Measurements from ENCODE around the gene SPAG5. TPM values are rescaled to one million over a fixed set of nuclear protein-coding genes. Genes with fewer than 3 reads are reported as not detected.

The SPAG5 gene
- total RNA-seq, 1 donor from 2014 or later: 15.8 TPM

GRCh38 chr17:28547096-28547622 is 51.7 kb downstream of the SPAG5 start:
- ATAC-seq (ENCODE audit: low read depth): no peak
- intact Hi-C loops (cut with micrococcal nuclease): loop anchor here (5.0 kb wide), 1 partner anchor 180 kb away; the partner anchor contains the start of genes NEK8 and TLCD1

GRCh38 chr17:28545787-28546415 is 52.9 kb downstream of the SPAG5 start:
- H3K9me3 Mint-ChIP-seq: no peaks in the 10 kb centered on the region
- DNase-seq (no peak), ATAC-seq (ENCODE audit: low read depth) (no peak)
- H3K36me3 Mint-ChIP-seq (ENCODE audit: low read depth): peaks cover 41% of the 10 kb centered on the region
- TF ChIP-seq CTCF (IDR thresholded peaks at IDR 0.05): no peak
- ChIA-PET POLR2A (interaction anchor here (0.8 to 6.2 kb wide), 6 partner anchors 9 to 99 kb away, joined by 3 to 80 read pairs (median 4); partner anchors contain the start of genes BLTP2, PIGS and SPAG5), CTCF (interaction anchor here (3.9 kb wide), 1 partner anchor 66 kb away, joined by 32 read pairs; the partner anchor contains the start of gene RSKR)
- no peaks in the 10 kb centered on the region for H3K27me3 Mint-ChIP-seq
- H3K4me3 Mint-ChIP-seq: no peak overlapping the region
- peaks cover 74% of the 10 kb centered on the region for H3K4me1 Mint-ChIP-seq
- H3K27ac Mint-ChIP-seq: peak overlapping the region; percentile 0
- intact Hi-C loops (cut with micrococcal nuclease): loop anchor here (5.0 kb wide), 1 partner anchor 181 kb away; the partner anchor contains the start of genes NEK8 and TLCD1

More at GRCh38 chr17:28547096-28547622, 51.7 kb downstream of the SPAG5 start:
- no peak for DNase-seq
- ChIA-PET CTCF (interaction anchor here (0.6 to 3.9 kb wide), 8 partner anchors 10 to 65 kb away, joined by 3 to 32 read pairs (median 4); partner anchors contain the start of genes PIGS and RSKR), POLR2A (interaction anchor here (0.6 to 7.1 kb wide), 11 partner anchors 10 to 180 kb away, joined by 3 to 160 read pairs (median 5); partner anchors contain the start of genes ALDOC, BLTP2, PIGS and SDF2)
- no peak for TF ChIP-seq CTCF (IDR thresholded peaks at IDR 0.05)
- peaks cover 85% of the 10 kb centered on the region for H3K4me1 Mint-ChIP-seq
- H3K27me3 Mint-ChIP-seq: no peaks in the 10 kb centered on the region
- H3K36me3 Mint-ChIP-seq (ENCODE audit: low read depth): peaks cover 49% of the 10 kb centered on the region
- H3K9me3 Mint-ChIP-seq: no peaks in the 10 kb centered on the region
- peak overlapping the region; percentile 93 for H3K27ac Mint-ChIP-seq
- H3K4me3 Mint-ChIP-seq: peak overlapping the region; percentile 97

DNA sequence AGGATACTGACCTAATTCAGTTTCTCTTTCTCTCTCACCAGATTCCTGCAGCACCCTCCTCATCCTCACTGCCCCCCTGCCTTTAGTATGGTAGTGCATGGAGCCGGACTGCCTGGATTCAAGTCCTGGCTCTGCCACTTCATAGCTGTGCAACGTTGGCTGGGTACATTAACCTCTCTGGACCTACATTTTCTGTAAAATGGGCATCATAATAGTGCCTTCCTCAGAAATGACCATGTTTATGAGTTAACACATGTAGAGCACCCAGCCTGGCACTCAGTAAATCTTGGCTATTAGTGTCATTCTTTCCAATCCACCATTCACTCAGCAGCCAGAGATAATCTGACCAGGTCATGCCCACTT is 53.7 kb downstream of the SPAG5 start:
- peaks cover 41% of the 10 kb centered on the region for H3K36me3 Mint-ChIP-seq (ENCODE audit: low read depth)
- H3K27ac Mint-ChIP-seq: no peak overlapping the region
- TF ChIP-seq CTCF (IDR thresholded peaks at IDR 0.05): no peak
- no peak overlapping the region for H3K4me3 Mint-ChIP-seq
- ChIA-PET CTCF (no interaction called here), POLR2A (interaction anchor here (1.2 kb wide), 1 partner anchor 27 kb away, joined by 3 read pairs; the partner anchor contains the start of gene PIGS)
- H3K27me3 Mint-ChIP-seq: no peaks in the 10 kb centered on the region
- H3K4me1 Mint-ChIP-seq: peaks cover 66% of the 10 kb centered on the region
- no peak for ATAC-seq (ENCODE audit: low read depth)
- H3K9me3 Mint-ChIP-seq: no peaks in the 10 kb centered on the region
- no peak for DNase-seq
- intact Hi-C loops (cut with micrococcal nuclease): loop anchor here (5.0 kb wide), 1 partner anchor 182 kb away; the partner anchor contains the start of genes NEK8 and TLCD1

DNA sequence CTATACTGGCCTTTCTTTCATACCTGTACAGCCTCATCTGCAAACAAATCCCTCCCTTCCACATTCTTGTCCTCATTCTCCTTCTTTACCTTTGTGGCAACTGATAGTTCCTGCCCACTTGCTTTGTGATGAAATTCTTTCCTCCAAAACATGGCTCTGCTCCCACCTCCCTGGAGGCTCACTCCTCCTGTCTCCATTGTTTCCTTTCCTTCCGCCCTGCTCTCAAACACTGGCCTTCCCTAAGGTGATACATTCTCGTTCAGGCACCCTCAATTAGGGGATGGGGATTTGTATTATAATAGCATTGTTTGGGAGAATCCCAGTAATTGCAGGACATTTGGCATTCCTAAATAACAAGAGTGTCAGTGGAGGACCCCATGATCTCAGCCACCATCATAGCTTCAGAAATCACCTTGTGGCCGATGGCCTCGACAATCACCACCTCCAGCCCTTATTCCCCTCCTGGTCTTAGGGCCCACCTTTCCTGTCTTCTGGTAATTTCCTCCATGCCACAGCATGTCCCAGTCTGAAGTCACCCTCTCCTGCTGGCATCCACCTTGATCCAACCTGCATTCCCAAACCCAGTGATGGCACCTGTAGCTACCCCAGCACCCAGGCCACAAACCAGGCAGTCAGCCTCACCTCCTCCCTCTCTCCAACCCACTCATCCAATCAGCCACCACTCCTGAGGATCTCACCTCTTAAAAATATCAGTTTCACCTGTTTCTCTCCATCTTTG is 54.3 kb downstream of the SPAG5 start:
- ChIA-PET POLR2A (interaction anchor here (0.7 to 1.8 kb wide), 6 partner anchors 8 to 596 kb away, joined by 3 to 7 read pairs (median 4); partner anchors contain the start of genes ALDOC, PIGS and UNC119), CTCF (interaction anchor here (0.9 to 1.1 kb wide), 3 partner anchors 8 to 68 kb away, joined by 3 to 4 read pairs (median 3); partner anchors contain the start of gene UNC119)
- no peak for ATAC-seq (ENCODE audit: low read depth)
- no peak for DNase-seq
- peaks cover 61% of the 10 kb centered on the region for H3K4me1 Mint-ChIP-seq
- no peak for TF ChIP-seq CTCF (IDR thresholded peaks at IDR 0.05)
- no peak overlapping the region for H3K27ac Mint-ChIP-seq
- intact Hi-C loops (cut with micrococcal nuclease): loop anchor here (5.0 kb wide), 1 partner anchor 183 kb away; the partner anchor contains the start of genes NEK8 and TLCD1
- no peak overlapping the region for H3K4me3 Mint-ChIP-seq
- H3K36me3 Mint-ChIP-seq (ENCODE audit: low read depth): peaks cover 41% of the 10 kb centered on the region
- no peaks in the 10 kb centered on the region for H3K9me3 Mint-ChIP-seq
- no peaks in the 10 kb centered on the region for H3K27me3 Mint-ChIP-seq

Data from activated B cell treated with CpG ODN at 0.5 μM for 24 hours (primary cell).